Mucosa of gallbladder (tissue), 1 donor: Measurements from ENCODE around the gene FGR. TPM values are rescaled to one million over a fixed set of nuclear protein-coding genes. Genes with fewer than 3 reads are reported as not detected.
A peak's percentile ranks its signal among the peaks of the same experiment; 100 is the strongest.

ENCODE experiments used
- DNase-seq: peaks from one replicate; pipeline ENCODE4 v3.0.0-alpha.2; 2020; ENCODE audit warnings: low spot score
- total RNA-seq: library from RNA; stranded (reverse); gene quantifications from one replicate; pipeline ENCODE4 v1.2.1, GENCODE V29; 2021
- donor health status: DM: no; HTN: no; CAD: no.

The FGR gene
- total RNA-seq, 1 donor from 2014 or later, result 7.6 TPM

GRCh38 chr1:27588256-27589232 lies 46.4 kb downstream of the FGR start:
- no peak for DNase-seq

- DNase-seq, result no peak
These were observed 49.3 kb downstream of the FGR start for GRCh38 chr1:27585684-27586083.

- DNase-seq, result no peak
These were observed 50.5 kb downstream of the FGR start for GRCh38 chr1:27584453-27584852.

GRCh38 chr1:27583479-27583878 lies 51.5 kb downstream of the FGR start:
- no peak for DNase-seq

- DNase-seq, result no peak
These were observed 53.2 kb downstream of the FGR start for GRCh38 chr1:27581823-27582243.

- no peak for DNase-seq
These were observed 57.3 kb downstream of the FGR start for GRCh38 chr1:27577504-27578188.

GRCh38 chr1:27576806-27577227 lies 58.2 kb downstream of the FGR start:
- no peak for DNase-seq

GRCh38 chr1:27575840-27576331 lies 59.1 kb downstream of the FGR start:
- DNase-seq, result peak; percentile 63

GRCh38 chr1:27574871-27575831 lies 59.8 kb downstream of the FGR start:
- DNase-seq, result peak; percentile 69

GRCh38 chr1:27574001-27574781 lies 60.8 kb downstream of the FGR start:
- no peak for DNase-seq

GRCh38 chr1:27572679-27573426 lies 62.1 kb downstream of the FGR start:
- no peak for DNase-seq

GRCh38 chr1:27572019-27572678 lies 62.8 kb downstream of the FGR start:
- DNase-seq, result no peak

- no peak for DNase-seq
These were observed 63.5 kb downstream of the FGR start for GRCh38 chr1:27571439-27572018.

GRCh38 chr1:27570784-27571183 lies 64.2 kb downstream of the FGR start:
- no peak for DNase-seq

GRCh38 chr1:27570356-27570755 lies 64.6 kb downstream of the FGR start:
- no peak for DNase-seq

- no peak for DNase-seq
These were observed 65.3 kb downstream of the FGR start for GRCh38 chr1:27569506-27570291.

GRCh38 chr1:27569088-27569460 lies 65.9 kb downstream of the FGR start:
- DNase-seq, result no peak
